ENCODE results near the gene CSNK1G1. TPM values are rescaled to one million over a fixed set of nuclear protein-coding genes. Genes with fewer than 3 reads are reported as not detected.

The CSNK1G1 gene
- polyA plus RNA-seq, 1 of the 3 experiments (the other 2 are of a cell fraction), result 10.2 TPM

DNA sequence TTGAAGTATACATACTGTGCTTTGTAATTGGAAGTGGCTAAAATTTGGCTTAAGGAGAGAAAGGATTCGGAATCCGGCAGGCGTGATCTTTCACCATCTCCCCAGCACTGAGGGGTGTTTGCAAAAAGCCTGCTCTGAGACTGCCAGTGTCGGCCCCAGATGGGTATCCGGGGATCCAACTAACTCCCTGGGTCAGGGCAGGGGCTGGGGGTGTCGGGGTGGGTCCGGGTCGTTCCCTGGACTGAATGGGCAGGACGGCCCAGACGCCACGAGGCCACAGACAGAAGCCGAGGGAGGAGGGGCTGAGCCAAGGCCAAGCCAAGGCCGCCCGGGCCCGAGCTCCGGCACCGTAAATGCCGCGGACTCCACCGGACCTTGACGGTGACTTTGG lies 193.5 kb downstream of the CSNK1G1 start:
- ChIA-PET CTCF (interaction anchor here (0.5 to 4.1 kb wide), 12 partner anchors 10 to 566 kb away, joined by 3 to 42 read pairs (median 5); partner anchors contain the start of genes CSNK1G1 and SNX22), POLR2A (interaction anchor here (0.6 to 2.6 kb wide), 7 partner anchors 9 to 273 kb away, joined by 3 to 24 read pairs (median 4); partner anchors contain the start of genes CIAO2A, SNX22 and TRIP4)
- Histone ChIP-seq H3K4me2 (peak overlapping the region; percentile 93), H3K9ac (peak overlapping the region; percentile 70), H3K4me3 (ENCODE audit: low read depth in 2 of 2, low read length in 1 of 2) (peak overlapping the region; percentile 71 to 85), H2AFZ (ENCODE audit: low read depth) (no peak overlapping the region), H3K79me2 (ENCODE audit: insufficient read depth) (peaks cover 34% of the 10 kb centered on the region), H3K4me1 (ENCODE audit: control insufficient read depth in 1 of 2, insufficient read depth in 2 of 2, low read depth in 1 of 2, low read length in 1 of 2) (peaks cover 23 to 25% of the 10 kb centered on the region in 2 experiments; a peak in 3 of 4 replicates), H3K36me3 (replicated peaks in 1 of 2; ENCODE audit: control insufficient read depth in 1 of 2, insufficient read depth in 2 of 2, low read length in 1 of 2) (peaks cover 28 to 43% of the 10 kb centered on the region in 2 experiments), H3K9me3 (no peaks in the 10 kb centered on the region), H4K20me1 (ENCODE audit: insufficient read depth) (peaks cover 37% of the 10 kb centered on the region), H3F3A (replicated peaks; ENCODE audit: insufficient read depth) (peaks cover 36% of the 10 kb centered on the region), H3K27me3 (ENCODE audit: insufficient read depth) (no peaks in the 10 kb centered on the region), H3K27ac (ENCODE audit: low read depth in 2 of 2, low read length in 1 of 2) (peak overlapping the region; percentile 79 to 83), H3K9me2 (no peaks in the 10 kb centered on the region)
- 13% methylated on average over 10 of the region's 21 CpGs for WGBS (ENCODE audit: low lambda C conversion rate)
- TF ChIP-seq FOXJ3 (CRISPR knock-in tag; IDR thresholded peaks at IDR 0.05) (no peak), FOSL2 (IDR thresholded peaks at IDR 0.05; ENCODE audit: borderline replicate concordance, low read depth) (no peak)
- TF ChIP-seq, protein P1, sequence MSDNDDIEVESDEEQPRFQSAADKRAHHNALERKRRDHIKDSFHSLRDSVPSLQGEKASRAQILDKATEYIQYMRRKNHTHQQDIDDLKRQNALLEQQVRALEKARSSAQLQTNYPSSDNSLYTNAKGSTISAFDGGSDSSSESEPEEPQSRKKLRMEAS (IDR thresholded peaks at IDR 0.05; ENCODE audit: low read depth), result 0 out of 2 replicates have a peak, but pooled peaks have one; percentile 27
- no peak for DNase-seq

DNA sequence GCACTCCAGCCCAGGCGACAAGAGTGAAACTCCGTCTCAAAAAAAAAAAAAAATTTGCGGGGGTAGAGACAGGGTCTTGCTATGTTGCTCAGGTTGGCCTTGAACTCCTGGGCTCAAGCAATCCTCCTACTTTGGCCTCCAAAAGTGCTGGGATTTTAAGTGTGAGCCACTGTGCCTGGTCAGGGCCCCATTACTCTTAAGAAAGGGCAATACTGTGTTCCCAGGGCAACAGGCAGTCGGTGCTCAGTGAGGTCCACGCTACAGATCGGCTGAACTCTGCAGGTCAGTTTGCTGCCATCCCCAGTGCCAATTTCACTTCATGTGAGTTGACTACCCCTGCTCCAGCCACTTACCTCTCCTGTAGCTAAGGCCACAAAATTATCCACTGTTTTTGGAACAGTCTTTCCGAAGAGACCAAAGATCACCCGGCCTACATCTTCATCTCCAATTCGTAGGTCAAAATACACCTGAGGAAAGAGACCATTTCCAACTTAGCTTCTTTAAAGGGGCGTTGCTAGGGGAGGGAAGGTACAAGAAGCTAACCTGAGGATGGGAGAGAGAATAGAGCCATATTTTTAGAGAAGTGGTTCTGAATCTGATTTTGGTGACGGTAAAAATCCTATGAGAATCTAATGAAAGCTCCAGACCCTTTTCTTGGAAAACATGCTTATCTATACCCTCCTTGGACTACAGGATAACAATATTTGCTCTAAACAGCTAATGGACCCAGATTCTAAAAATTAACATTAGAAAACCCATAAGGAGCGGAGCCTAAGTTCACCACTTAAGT lies 194.1 kb downstream of the CSNK1G1 start:
- no peak overlapping the region for H2AFZ ChIP-seq (ENCODE audit: low read depth)

More for the DNA sequence above, 194.1 kb downstream of the CSNK1G1 start:
- H3K9me2 ChIP-seq, result no peaks in the 10 kb centered on the region
- H3K36me3 ChIP-seq (replicated peaks in 1 of 2; ENCODE audit: control insufficient read depth in 1 of 2, insufficient read depth in 2 of 2, low read length in 1 of 2), result peaks cover 34 to 49% of the 10 kb centered on the region in 2 experiments
- no peak for TF ChIP-seq MEF2A (IDR thresholded peaks at IDR 0.05; ENCODE audit: borderline replicate concordance, low read depth)
- TF ChIP-seq, protein P2, sequence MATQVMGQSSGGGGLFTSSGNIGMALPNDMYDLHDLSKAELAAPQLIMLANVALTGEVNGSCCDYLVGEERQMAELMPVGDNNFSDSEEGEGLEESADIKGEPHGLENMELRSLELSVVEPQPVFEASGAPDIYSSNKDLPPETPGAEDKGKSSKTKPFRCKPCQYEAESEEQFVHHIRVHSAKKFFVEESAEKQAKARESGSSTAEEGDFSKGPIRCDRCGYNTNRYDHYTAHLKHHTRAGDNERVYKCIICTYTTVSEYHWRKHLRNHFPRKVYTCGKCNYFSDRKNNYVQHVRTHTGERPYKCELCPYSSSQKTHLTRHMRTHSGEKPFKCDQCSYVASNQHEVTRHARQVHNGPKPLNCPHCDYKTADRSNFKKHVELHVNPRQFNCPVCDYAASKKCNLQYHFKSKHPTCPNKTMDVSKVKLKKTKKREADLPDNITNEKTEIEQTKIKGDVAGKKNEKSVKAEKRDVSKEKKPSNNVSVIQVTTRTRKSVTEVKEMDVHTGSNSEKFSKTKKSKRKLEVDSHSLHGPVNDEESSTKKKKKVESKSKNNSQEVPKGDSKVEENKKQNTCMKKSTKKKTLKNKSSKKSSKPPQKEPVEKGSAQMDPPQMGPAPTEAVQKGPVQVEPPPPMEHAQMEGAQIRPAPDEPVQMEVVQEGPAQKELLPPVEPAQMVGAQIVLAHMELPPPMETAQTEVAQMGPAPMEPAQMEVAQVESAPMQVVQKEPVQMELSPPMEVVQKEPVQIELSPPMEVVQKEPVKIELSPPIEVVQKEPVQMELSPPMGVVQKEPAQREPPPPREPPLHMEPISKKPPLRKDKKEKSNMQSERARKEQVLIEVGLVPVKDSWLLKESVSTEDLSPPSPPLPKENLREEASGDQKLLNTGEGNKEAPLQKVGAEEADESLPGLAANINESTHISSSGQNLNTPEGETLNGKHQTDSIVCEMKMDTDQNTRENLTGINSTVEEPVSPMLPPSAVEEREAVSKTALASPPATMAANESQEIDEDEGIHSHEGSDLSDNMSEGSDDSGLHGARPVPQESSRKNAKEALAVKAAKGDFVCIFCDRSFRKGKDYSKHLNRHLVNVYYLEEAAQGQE (IDR thresholded peaks at IDR 0.05; ENCODE audit: low read depth, low read length), result no peak
- WGBS (ENCODE audit: low lambda C conversion rate), result 32% methylated on average over 12 of the region's 12 CpGs
- DNase-seq, result no peak
- peaks cover 34% of the 10 kb centered on the region for H3K79me2 ChIP-seq (ENCODE audit: insufficient read depth)
- no peaks in the 10 kb centered on the region for H3K27me3 ChIP-seq (ENCODE audit: insufficient read depth)
- ChIA-PET POLR2A (interaction anchor here (1.0 to 2.6 kb wide), 5 partner anchors 9 to 226 kb away, joined by 3 to 24 read pairs (median 11); partner anchors contain the start of genes CIAO2A, SNX22 and TRIP4), CTCF (interaction anchor here (1.0 to 4.1 kb wide), 7 partner anchors 9 to 566 kb away, joined by 3 to 42 read pairs (median 5); partner anchors contain the start of genes CSNK1G1 and SNX22)
- H3F3A ChIP-seq (replicated peaks; ENCODE audit: insufficient read depth), result peaks cover 36% of the 10 kb centered on the region
- peak overlapping the region; percentile 71 to 85 for H3K4me3 ChIP-seq (ENCODE audit: low read depth in 2 of 2, low read length in 1 of 2)
- H3K4me2 ChIP-seq, result peak overlapping the region; percentile 93
- H3K27ac ChIP-seq (ENCODE audit: low read depth in 2 of 2, low read length in 1 of 2), result peak overlapping the region; percentile 79 to 83
- H3K9ac ChIP-seq, result peak overlapping the region; percentile 70
- H4K20me1 ChIP-seq (ENCODE audit: insufficient read depth), result peaks cover 40% of the 10 kb centered on the region
- no peaks in the 10 kb centered on the region for H3K9me3 ChIP-seq
- peaks cover 23 to 25% of the 10 kb centered on the region in 2 experiments; a peak in 3 of 4 replicates for H3K4me1 ChIP-seq (ENCODE audit: control insufficient read depth in 1 of 2, insufficient read depth in 2 of 2, low read depth in 1 of 2, low read length in 1 of 2)

Data from SK-N-SH (cell line).